Urothelium cell line (cell line): ENCODE results near the gene ZNF322.
"Not testable (repeated sequence)": the region's sequence is repeated elsewhere in the genome, so short reads cannot be mapped to it uniquely, and the experiment has no call there.

ENCODE experiments used
- DNase-seq: peaks from one replicate; pipeline ENCODE4 v3.0.0; 2011; ENCODE audit warnings: low spot score, mixed read lengths
- FAIRE-seq: peaks from 2 replicates; lab custom pipeline; 2011; peaks lifted over from hg19 to GRCh38; lab: Jason Lieb, UNC

Gene ZNF322

GRCh38 chr6:26659042-26659999 is at the start of gene ZNF322:
Gene ZNF322, minus strand, starts transcription at chr6:26659746. Its CDS starts 21,193 bp downstream, at chr6:26638553.
- FAIRE-seq, result no peak
- peak; percentile 96 for DNase-seq

GRCh38 chr6:26705780-26706179 is 46.2 kb upstream of the ZNF322 start:
- FAIRE-seq, DNase-seq: not testable (repeated sequence)

GRCh38 chr6:26705352-26705751 is 45.8 kb upstream of the ZNF322 start:
- not testable (repeated sequence) for FAIRE-seq, DNase-seq

GRCh38 chr6:26701023-26701747 is 41.6 kb upstream of the ZNF322 start:
- FAIRE-seq, DNase-seq: not testable (repeated sequence)

GRCh38 chr6:26697496-26697895 is 38.0 kb upstream of the ZNF322 start:
- FAIRE-seq, result not testable (repeated sequence)

GRCh38 chr6:26689324-26689947 is 29.9 kb upstream of the ZNF322 start:
- not testable (repeated sequence) for DNase-seq
- peak; percentile 63 for FAIRE-seq

More at GRCh38 chr6:26697496-26697895, 38.0 kb upstream of the ZNF322 start:
- DNase-seq, result not testable (repeated sequence)

GRCh38 chr6:26682435-26683042 is 23.0 kb upstream of the ZNF322 start:
- not testable (repeated sequence) for DNase-seq, FAIRE-seq

GRCh38 chr6:26673287-26673686 is 13.7 kb upstream of the ZNF322 start:
- not testable (repeated sequence) for DNase-seq, FAIRE-seq

GRCh38 chr6:26670558-26670957 is 11.0 kb upstream of the ZNF322 start:
- peak; percentile 63 for FAIRE-seq
- DNase-seq, result not testable (repeated sequence)

- FAIRE-seq, result peak; percentile 90
Measured at GRCh38 chr6:26670003-26670402, 10.5 kb upstream of the ZNF322 start.

GRCh38 chr6:26660000-26660361 is 435 bp upstream of the ZNF322 start:
- peak; percentile 24 for DNase-seq
- no peak for FAIRE-seq

More at GRCh38 chr6:26670003-26670402, 10.5 kb upstream of the ZNF322 start:
- not testable (repeated sequence) for DNase-seq

- FAIRE-seq (no peak), DNase-seq (no peak)
Measured at GRCh38 chr6:26657256-26657655, 2.3 kb downstream of the ZNF322 start.

- DNase-seq (no peak), FAIRE-seq (no peak)
Measured at GRCh38 chr6:26653007-26653406, 6.5 kb downstream of the ZNF322 start.

GRCh38 chr6:26651133-26651781 is 8.3 kb downstream of the ZNF322 start:
- FAIRE-seq (no peak), DNase-seq (no peak)

GRCh38 chr6:26646074-26646473 is 13.5 kb downstream of the ZNF322 start:
- DNase-seq, result no peak
- no peak for FAIRE-seq

GRCh38 chr6:26640806-26641205 is 18.7 kb downstream of the ZNF322 start:
- no peak for FAIRE-seq
- DNase-seq, result no peak

- DNase-seq (no peak), FAIRE-seq (no peak)
Measured at GRCh38 chr6:26629359-26629758, 30.2 kb downstream of the ZNF322 start.

- no peak for FAIRE-seq
- no peak for DNase-seq
Measured at GRCh38 chr6:26627843-26628242, 31.7 kb downstream of the ZNF322 start.

GRCh38 chr6:26624557-26624956 is 35.0 kb downstream of the ZNF322 start:
- FAIRE-seq, result no peak

GRCh38 chr6:26623339-26623859 is 36.1 kb downstream of the ZNF322 start:
- DNase-seq (no peak), FAIRE-seq (no peak)

More at GRCh38 chr6:26624557-26624956, 35.0 kb downstream of the ZNF322 start:
- no peak for DNase-seq
